Neural crest cell (in vitro differentiated cells): ENCODE data around the gene CDC16. TPM values are rescaled to one million over a fixed set of nuclear protein-coding genes. Genes with fewer than 3 reads are reported as not detected.

Experiments
- DNase-seq: peaks from one replicate; pipeline ENCODE4 v3.0.0; 2021; ENCODE audit warnings: low read depth, mixed read lengths, low spot score
- H3K27ac Mint-ChIP-seq: one replicate; pipeline ENCODE4 v1.8.0; 2021; ENCODE audit warnings: mild to moderate bottlenecking, mixed read lengths; ENCODE audit not compliant: unreplicated experiment
- H3K27me3 Mint-ChIP-seq: 2 replicates; pipeline ENCODE4 v1.8.0; 2021; ENCODE audit warnings: low read depth, mild to moderate bottlenecking, mixed read lengths
- H3K36me3 Mint-ChIP-seq: 2 replicates; pipeline ENCODE4 v1.8.0; 2021; ENCODE audit warnings: low read depth, mild to moderate bottlenecking, mixed read lengths
- H3K4me1 Mint-ChIP-seq: 2 replicates; pipeline ENCODE4 v1.8.0; 2021; ENCODE audit warnings: mixed read lengths
- H3K4me3 Mint-ChIP-seq: one replicate; pipeline ENCODE4 v1.8.0; 2021; ENCODE audit warnings: mild to moderate bottlenecking, mixed read lengths
- H3K9me3 Mint-ChIP-seq: 2 replicates; pipeline ENCODE4 v1.8.0; 2021; ENCODE audit warnings: mixed read lengths
- total RNA-seq: library from RNA; stranded (reverse); gene quantifications from 2 replicates; pipeline ENCODE4 v1.2.1, GENCODE V29; 2021
- TF ChIP-seq, protein P1 (sequence below): fragments of 200-600 bp; sonication (generic); conservative IDR thresholded peaks from 2 replicates; pipeline ENCODE4 v1.5.0; 2021; ENCODE audit warnings: antibody characterized with exemption, mild to moderate bottlenecking

The CDC16 gene
- total RNA-seq, 1 donor from 2014 or later: 72.4 TPM

DNA sequence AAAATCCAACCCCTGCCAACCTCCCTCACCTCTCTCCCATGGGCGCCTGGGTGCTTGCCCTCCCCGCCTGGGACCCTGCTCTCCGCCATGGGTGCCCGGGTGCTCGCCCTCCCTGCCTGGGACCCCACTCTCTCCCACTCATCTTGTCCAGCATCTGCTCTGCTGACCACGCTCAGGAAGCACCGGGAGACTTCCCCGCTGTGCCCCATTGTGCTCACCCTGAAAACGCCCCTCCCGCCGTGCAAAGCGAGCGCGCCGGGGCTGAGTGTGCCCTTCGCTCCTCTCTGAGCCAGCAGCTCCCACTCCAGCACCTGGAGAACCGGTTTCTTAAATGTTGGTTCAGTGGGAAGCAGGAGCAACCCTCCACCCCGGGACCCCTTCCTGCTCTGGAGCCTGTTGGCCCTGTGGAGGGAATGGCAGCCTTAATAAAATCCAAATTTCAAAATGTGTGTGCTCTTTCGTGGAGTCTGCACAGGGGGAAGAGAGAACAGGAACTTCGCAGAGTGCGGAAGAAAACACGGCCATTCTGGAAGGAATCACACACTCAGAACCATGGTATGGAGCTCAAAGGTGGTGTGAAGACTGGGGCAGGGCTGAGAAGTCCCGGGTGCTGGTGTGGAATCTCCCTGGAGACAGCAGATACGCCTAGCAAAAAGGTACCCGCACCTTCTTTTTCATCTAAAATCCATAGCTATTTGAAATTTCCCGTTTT is 23.1 kb upstream of the CDC16 start:
- Mint-ChIP-seq H3K4me1 (no peaks in the 10 kb centered on the region), H3K27ac (no peak overlapping the region), H3K36me3 (no peaks in the 10 kb centered on the region), H3K4me3 (no peak overlapping the region), H3K27me3 (peaks cover 14% of the 10 kb centered on the region), H3K9me3 (peaks cover 3% of the 10 kb centered on the region)
- TF ChIP-seq, protein P1, sequence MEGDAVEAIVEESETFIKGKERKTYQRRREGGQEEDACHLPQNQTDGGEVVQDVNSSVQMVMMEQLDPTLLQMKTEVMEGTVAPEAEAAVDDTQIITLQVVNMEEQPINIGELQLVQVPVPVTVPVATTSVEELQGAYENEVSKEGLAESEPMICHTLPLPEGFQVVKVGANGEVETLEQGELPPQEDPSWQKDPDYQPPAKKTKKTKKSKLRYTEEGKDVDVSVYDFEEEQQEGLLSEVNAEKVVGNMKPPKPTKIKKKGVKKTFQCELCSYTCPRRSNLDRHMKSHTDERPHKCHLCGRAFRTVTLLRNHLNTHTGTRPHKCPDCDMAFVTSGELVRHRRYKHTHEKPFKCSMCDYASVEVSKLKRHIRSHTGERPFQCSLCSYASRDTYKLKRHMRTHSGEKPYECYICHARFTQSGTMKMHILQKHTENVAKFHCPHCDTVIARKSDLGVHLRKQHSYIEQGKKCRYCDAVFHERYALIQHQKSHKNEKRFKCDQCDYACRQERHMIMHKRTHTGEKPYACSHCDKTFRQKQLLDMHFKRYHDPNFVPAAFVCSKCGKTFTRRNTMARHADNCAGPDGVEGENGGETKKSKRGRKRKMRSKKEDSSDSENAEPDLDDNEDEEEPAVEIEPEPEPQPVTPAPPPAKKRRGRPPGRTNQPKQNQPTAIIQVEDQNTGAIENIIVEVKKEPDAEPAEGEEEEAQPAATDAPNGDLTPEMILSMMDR: no peak
- DNase-seq: no peak

DNA sequence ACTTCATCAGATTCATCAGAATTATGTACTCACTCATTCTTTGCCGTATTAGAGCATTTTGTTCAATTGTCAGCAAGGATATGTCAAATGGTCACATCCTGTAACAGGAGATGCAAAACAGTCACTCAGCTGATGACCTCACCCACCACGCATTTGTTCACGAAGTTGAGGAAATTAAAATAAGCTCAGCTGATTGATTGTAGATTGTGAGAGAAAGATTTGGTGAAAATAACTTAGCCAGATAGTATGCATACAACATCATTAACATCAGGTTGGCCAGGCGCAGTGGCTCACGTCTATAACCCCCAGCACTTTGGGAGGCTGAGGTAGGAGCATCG is 22.6 kb upstream of the CDC16 start:
- Mint-ChIP-seq H3K9me3 (peaks cover 3% of the 10 kb centered on the region), H3K27ac (no peak overlapping the region), H3K36me3 (no peaks in the 10 kb centered on the region), H3K4me1 (no peaks in the 10 kb centered on the region), H3K27me3 (peaks cover 14% of the 10 kb centered on the region), H3K4me3 (no peak overlapping the region)
- DNase-seq: no peak
- TF ChIP-seq, protein P1: no peak

DNA sequence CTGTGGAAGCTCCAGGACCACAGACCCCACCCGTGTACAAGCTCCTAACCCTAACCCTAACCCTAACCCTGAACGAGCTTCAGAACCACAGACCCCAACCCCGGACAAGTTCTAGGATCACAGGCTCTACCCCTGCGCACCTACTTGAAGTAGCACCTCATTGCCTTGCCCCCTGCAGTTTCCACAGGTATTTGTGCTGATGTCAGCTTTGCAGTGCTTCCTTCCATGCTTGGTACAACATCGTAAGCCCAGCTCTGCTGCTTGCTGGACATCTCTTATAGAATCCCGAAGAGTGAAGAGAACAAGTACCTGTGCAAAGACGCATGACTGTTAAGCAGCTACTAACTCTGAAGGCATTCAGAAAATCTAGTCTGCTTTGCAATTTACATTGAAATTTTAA is 20.7 kb upstream of the CDC16 start:
- no peaks in the 10 kb centered on the region for H3K4me1 Mint-ChIP-seq
- no peak overlapping the region for H3K4me3 Mint-ChIP-seq
- TF ChIP-seq, protein P1: no peak
- H3K27me3 Mint-ChIP-seq: peaks cover 14% of the 10 kb centered on the region
- no peaks in the 10 kb centered on the region for H3K9me3 Mint-ChIP-seq
- H3K27ac Mint-ChIP-seq: no peak overlapping the region
- DNase-seq: no peak
- no peaks in the 10 kb centered on the region for H3K36me3 Mint-ChIP-seq

DNA sequence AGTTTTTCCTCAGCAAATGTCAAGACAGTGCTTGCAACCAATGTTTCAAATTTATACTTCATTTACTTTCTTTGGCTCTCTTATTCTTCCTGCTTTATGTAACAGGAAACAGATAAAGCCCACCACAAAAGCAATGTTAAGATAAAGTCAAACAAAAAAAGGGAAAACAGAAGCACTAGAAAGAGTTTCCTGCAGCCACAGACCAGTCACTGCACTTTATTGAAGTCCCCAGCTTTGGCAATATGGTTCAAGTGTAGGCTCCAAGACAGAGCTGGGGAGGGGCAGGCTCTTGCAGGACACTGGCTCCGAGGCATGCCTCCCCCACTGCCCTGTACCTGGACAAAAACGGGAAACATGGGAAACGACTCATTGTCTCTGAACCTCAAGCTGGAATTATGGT is 15.3 kb upstream of the CDC16 start:
- H3K4me3 Mint-ChIP-seq: no peak overlapping the region
- no peaks in the 10 kb centered on the region for H3K9me3 Mint-ChIP-seq
- peaks cover 11% of the 10 kb centered on the region for H3K4me1 Mint-ChIP-seq
- TF ChIP-seq, protein P1: no peak
- DNase-seq: no peak
- H3K27ac Mint-ChIP-seq: no peak overlapping the region
- H3K36me3 Mint-ChIP-seq: no peaks in the 10 kb centered on the region
- H3K27me3 Mint-ChIP-seq: peaks cover 8% of the 10 kb centered on the region

DNA sequence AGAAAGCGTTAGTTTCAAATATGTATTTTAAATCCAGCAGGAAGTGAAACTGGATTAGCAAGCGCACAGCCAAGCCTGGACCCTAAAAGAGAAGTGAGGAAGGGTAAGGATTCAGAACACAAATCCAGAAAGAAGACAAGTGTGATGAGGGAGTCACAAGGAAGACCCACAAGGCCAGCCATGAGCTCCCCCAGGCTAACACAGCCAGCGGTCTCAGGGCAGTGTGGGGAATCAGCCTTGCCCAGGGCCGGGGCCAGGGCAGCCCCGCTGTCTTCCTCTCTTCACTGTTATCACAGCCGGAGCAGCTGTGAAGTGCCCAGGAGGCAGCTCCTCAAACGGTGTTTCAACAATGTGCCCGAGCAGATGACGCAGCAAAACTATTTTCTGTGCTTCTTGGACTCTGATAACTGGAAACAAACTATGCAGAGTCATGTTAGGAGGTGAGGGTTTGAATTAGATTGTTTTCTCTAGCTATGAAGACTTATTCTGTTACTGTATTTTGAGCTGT is 12.2 kb upstream of the CDC16 start:
- H3K27ac Mint-ChIP-seq: peak overlapping the region; percentile 81
- TF ChIP-seq, protein P1: no peak
- H3K4me1 Mint-ChIP-seq: peaks cover 19% of the 10 kb centered on the region
- no peaks in the 10 kb centered on the region for H3K9me3 Mint-ChIP-seq
- peaks cover 7% of the 10 kb centered on the region for H3K27me3 Mint-ChIP-seq
- DNase-seq: no peak
- no peak overlapping the region for H3K4me3 Mint-ChIP-seq
- H3K36me3 Mint-ChIP-seq: no peaks in the 10 kb centered on the region
